ENCODE results near the gene COL15A1. TPM values are rescaled to one million over a fixed set of nuclear protein-coding genes. Genes with fewer than 3 reads are reported as not detected.

The COL15A1 gene
- total RNA-seq, 1 experiment from 2014 or later: not detected

DNA sequence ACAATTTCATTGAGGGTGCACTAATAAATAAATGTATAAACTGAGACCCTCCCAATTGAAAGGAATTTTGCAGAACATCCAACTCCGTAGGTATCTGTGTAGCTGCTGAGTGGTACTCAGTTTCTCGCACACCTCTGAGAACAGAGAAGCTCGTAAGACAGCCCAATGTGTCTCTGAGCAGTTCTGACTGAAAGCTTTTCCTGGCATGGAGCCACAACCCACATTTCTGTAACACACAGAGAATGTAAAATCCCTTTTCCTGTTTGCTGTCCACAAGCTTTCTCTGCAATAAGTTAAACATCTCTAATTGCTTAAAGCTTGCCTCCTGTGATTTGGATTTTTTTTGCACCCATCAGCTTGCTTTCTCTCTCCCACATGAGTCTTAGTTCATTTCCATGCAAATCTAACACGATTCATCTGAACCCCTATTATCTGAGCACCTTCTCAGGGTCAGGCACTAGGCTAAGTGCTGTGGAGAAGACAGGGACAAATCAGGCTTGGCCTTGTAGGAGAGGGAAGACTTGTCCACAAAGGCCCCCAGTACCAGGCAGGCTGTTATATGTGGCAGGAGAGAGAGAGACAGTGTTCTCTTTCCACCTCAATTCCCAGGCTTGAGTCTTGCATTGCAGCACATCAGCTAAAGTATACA, 44.2 kb upstream of the COL15A1 start:
- Histone ChIP-seq H4K8ac (replicated peaks; ENCODE audit: insufficient read length, low read depth, low read length) (no peak overlapping the region), H3K4me1 (ENCODE audit: insufficient read depth, low read length) (no peaks in the 10 kb centered on the region), H3K14ac (ENCODE audit: insufficient read depth, low read length) (no peak overlapping the region), H2BK20ac (ENCODE audit: low read depth, low read length, poor library complexity, severe bottlenecking) (no peak overlapping the region), H4K20me1 (ENCODE audit: control insufficient read depth, insufficient read depth, insufficient read length) (no peaks in the 10 kb centered on the region), H4K5ac (ENCODE audit: insufficient read length, low read depth, low read length) (no peak overlapping the region), H3K27ac (ENCODE audit: insufficient read length, low read depth, low read length) (no peak overlapping the region), H2BK120ac (ENCODE audit: low read depth, low read length, poor library complexity, severe bottlenecking) (no peak overlapping the region), H2AK5ac (ENCODE audit: insufficient read length, low read length) (no peak overlapping the region), H2AFZ (ENCODE audit: low read length) (no peak overlapping the region), H3K9me3 (ENCODE audit: control insufficient read depth, low read depth, low read length) (no peaks in the 10 kb centered on the region), H3K27me3 (ENCODE audit: insufficient read depth, low read length) (no peaks in the 10 kb centered on the region), H3T11ph (ENCODE audit: low read length) (no peak overlapping the region), H3K23ac (ENCODE audit: insufficient read length, low read depth, low read length) (no peak overlapping the region), H3K23me2 (ENCODE audit: insufficient read length, low read depth, low read length, poor library complexity, severe bottlenecking) (no peaks in the 10 kb centered on the region), H3K79me1 (ENCODE audit: insufficient read depth, low read depth, low read length, poor library complexity, severe bottlenecking) (no peaks in the 10 kb centered on the region), H2BK12ac (ENCODE audit: insufficient read length, low read depth, low read length) (no peak overlapping the region), H3K18ac (ENCODE audit: insufficient read length, low read depth, low read length) (no peak overlapping the region), H3K4ac (ENCODE audit: low read depth, low read length) (no peak overlapping the region), H3K9ac (ENCODE audit: extremely low read depth, insufficient read length, low read length) (no peak overlapping the region), H3K4me2 (ENCODE audit: insufficient read depth, insufficient read length, low read length) (no peak overlapping the region), H3K56ac (ENCODE audit: insufficient read length, low read depth, low read length) (no peak overlapping the region), H2BK15ac (ENCODE audit: low read depth, low read length) (no peak overlapping the region), H3K79me2 (ENCODE audit: insufficient read depth, low read length) (no peaks in the 10 kb centered on the region), H4K91ac (ENCODE audit: insufficient read length, low read depth, low read length) (no peak overlapping the region), H2BK5ac (ENCODE audit: insufficient read length, low read length) (no peak overlapping the region)
- no peak overlapping the region for H3K27ac Mint-ChIP-seq
- no CpG with 5 or more reads among the region's 4 CpGs for WGBS (ENCODE audit: extremely low coverage, insufficient read length, low lambda C conversion rate)
- TF ChIP-seq, protein P1, sequence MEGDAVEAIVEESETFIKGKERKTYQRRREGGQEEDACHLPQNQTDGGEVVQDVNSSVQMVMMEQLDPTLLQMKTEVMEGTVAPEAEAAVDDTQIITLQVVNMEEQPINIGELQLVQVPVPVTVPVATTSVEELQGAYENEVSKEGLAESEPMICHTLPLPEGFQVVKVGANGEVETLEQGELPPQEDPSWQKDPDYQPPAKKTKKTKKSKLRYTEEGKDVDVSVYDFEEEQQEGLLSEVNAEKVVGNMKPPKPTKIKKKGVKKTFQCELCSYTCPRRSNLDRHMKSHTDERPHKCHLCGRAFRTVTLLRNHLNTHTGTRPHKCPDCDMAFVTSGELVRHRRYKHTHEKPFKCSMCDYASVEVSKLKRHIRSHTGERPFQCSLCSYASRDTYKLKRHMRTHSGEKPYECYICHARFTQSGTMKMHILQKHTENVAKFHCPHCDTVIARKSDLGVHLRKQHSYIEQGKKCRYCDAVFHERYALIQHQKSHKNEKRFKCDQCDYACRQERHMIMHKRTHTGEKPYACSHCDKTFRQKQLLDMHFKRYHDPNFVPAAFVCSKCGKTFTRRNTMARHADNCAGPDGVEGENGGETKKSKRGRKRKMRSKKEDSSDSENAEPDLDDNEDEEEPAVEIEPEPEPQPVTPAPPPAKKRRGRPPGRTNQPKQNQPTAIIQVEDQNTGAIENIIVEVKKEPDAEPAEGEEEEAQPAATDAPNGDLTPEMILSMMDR (conservative IDR thresholded peaks at IDR 0.05): no peak
- no peak overlapping the region for H3K4me3 Mint-ChIP-seq
- H3K27me3 Mint-ChIP-seq (ENCODE audit: low read depth): peaks cover 2% of the 10 kb centered on the region
- no peaks in the 10 kb centered on the region for H3K36me3 Mint-ChIP-seq (ENCODE audit: insufficient read depth in 1 of 3, low read depth in 3 of 3)
- H3K9me3 Mint-ChIP-seq: peaks cover 6 to 12% of the 10 kb centered on the region in 2 experiments; a peak in 4 of 5 replicates
- no peaks in the 10 kb centered on the region for H3K4me1 Mint-ChIP-seq
- no peak for DNase-seq
